Trophoblast cell (in vitro differentiated cells and primary cell): ENCODE data around the gene CFD.

ENCODE experiments used
- DNase-seq, 2 donors: peaks; one replicate each; pipeline ENCODE4 v3.0.0-alpha.2; 2016
- H2AFZ ChIP-seq: 2 replicates; pipeline ENCODE4 v1.6.1; 2013; ENCODE audit warnings: low read length, moderate library complexity, mild to moderate bottlenecking; ENCODE audit not compliant: insufficient read depth, poor library complexity
- H2AK5ac ChIP-seq: 2 replicates; pipeline ENCODE4 v1.6.1; 2013; ENCODE audit warnings: mild to moderate bottlenecking, low read length
- H2BK120ac ChIP-seq: 2 replicates; pipeline ENCODE4 v1.6.1; 2013; ENCODE audit warnings: low read length, mild to moderate bottlenecking, moderate library complexity; ENCODE audit not compliant: insufficient read depth, poor library complexity
- H2BK12ac ChIP-seq: 2 replicates; pipeline ENCODE4 v1.6.1; 2013; ENCODE audit warnings: mild to moderate bottlenecking, low read length, moderate library complexity
- H2BK5ac ChIP-seq: 2 replicates; pipeline ENCODE4 v1.6.1; 2013; ENCODE audit warnings: low read length, low read depth, moderate library complexity, mild to moderate bottlenecking; ENCODE audit not compliant: poor library complexity
- H3K14ac ChIP-seq: 2 replicates; pipeline ENCODE4 v1.6.1; 2013; ENCODE audit warnings: mild to moderate bottlenecking, low read length
- H3K18ac ChIP-seq: 2 replicates; pipeline ENCODE4 v1.6.1; 2013; ENCODE audit warnings: mild to moderate bottlenecking, low read length
- H3K23ac ChIP-seq: 2 replicates; pipeline ENCODE4 v1.6.1; 2013; ENCODE audit warnings: low read length
- H3K27ac ChIP-seq: 2 replicates; pipeline ENCODE4 v1.5.1; 2013; ENCODE audit warnings: low read depth, mild to moderate bottlenecking, inconsistent platforms, low read length, moderate library complexity
- H3K27me3 ChIP-seq: 2 replicates; pipeline ENCODE4 v1.6.1; 2013; ENCODE audit warnings: inconsistent platforms, mild to moderate bottlenecking, low read length, moderate library complexity; ENCODE audit not compliant: insufficient read depth
- H3K36me3 ChIP-seq, 2 experiments: 1 replicate in 1 of 2; 2 replicates in 1 of 2; pipeline ENCODE4 v1.6.1; 2013; ENCODE audit warnings: low read length in 2 of 2, mild to moderate bottlenecking in 2 of 2, moderate library complexity in 1 of 2; ENCODE audit not compliant: insufficient read depth in 2 of 2, control insufficient read depth in 1 of 2
- H3K4ac ChIP-seq: 2 replicates; pipeline ENCODE4 v1.6.1; 2013; ENCODE audit warnings: low read depth, mild to moderate bottlenecking, low read length, moderate library complexity
- H3K4me1 ChIP-seq, 2 experiments: 1 replicate in 1 of 2; 2 replicates in 1 of 2; pipeline ENCODE4 v1.6.1; 2013; ENCODE audit warnings: low read length in 2 of 2, mild to moderate bottlenecking in 2 of 2, moderate library complexity in 1 of 2; ENCODE audit not compliant: insufficient read depth in 2 of 2, control insufficient read depth in 1 of 2
- H3K4me2 ChIP-seq: 2 replicates; pipeline ENCODE4 v1.6.1; 2013; ENCODE audit warnings: inconsistent platforms, mild to moderate bottlenecking, low read length, moderate library complexity
- H3K4me3 ChIP-seq: 2 replicates; pipeline ENCODE4 v1.5.1; 2013; ENCODE audit warnings: mild to moderate bottlenecking, low read depth, low read length, inconsistent platforms
- H3K79me1 ChIP-seq: one replicate; pipeline ENCODE4 v1.6.1; 2013; ENCODE audit warnings: low read length
- H3K79me2 ChIP-seq: 2 replicates; pipeline ENCODE4 v1.6.1; 2013; ENCODE audit warnings: low read length, mild to moderate bottlenecking; ENCODE audit not compliant: control insufficient read depth, insufficient read depth, poor library complexity
- H3K9ac ChIP-seq: 2 replicates; pipeline ENCODE4 v1.6.1; 2013; ENCODE audit warnings: mild to moderate bottlenecking, low read length
- H3K9me3 ChIP-seq: 2 replicates; pipeline ENCODE4 v1.6.1; 2013; ENCODE audit warnings: low read depth, mild to moderate bottlenecking, control low read depth, inconsistent platforms, low read length; ENCODE audit not compliant: insufficient read depth
- H4K12ac ChIP-seq: 2 replicates; pipeline ENCODE4 v1.6.1; 2013; ENCODE audit warnings: low read depth, mild to moderate bottlenecking, low read length, moderate library complexity
- H4K8ac ChIP-seq: 2 replicates; pipeline ENCODE4 v1.6.1; 2013; ENCODE audit warnings: low read depth, mild to moderate bottlenecking, low read length, moderate library complexity
- H4K91ac ChIP-seq: one replicate; pipeline ENCODE4 v1.6.1; 2013; ENCODE audit warnings: low read depth, mild to moderate bottlenecking, low read length, moderate library complexity
- WGBS: extraction: QIAGEN DNeasy Blood & Tissue Kit; methylation state at CpG from one replicate; pipeline ENCODE4 v1.1.7; 2013; ENCODE audit warnings: missing lambda C conversion rate; ENCODE audit not compliant: insufficient read length, insufficient coverage; ENCODE audit errors: extremely low coverage; 5-methylcytosine and 5-hydroxymethylcytosine counted together

CFD gene

GRCh38 chr19:892243-892893 is 32.9 kb downstream of the CFD start:
- peak overlapping the region; percentile 57 for H3K4ac ChIP-seq
- H3K27me3 ChIP-seq: no peaks in the 10 kb centered on the region
- peak overlapping the region; percentile 6 for H2AK5ac ChIP-seq
- H3K79me2 ChIP-seq: peaks cover 4% of the 10 kb centered on the region
- H3K4me1 ChIP-seq: peaks cover 5 to 7% of the 10 kb centered on the region in 2 experiments
- H3K4me2 ChIP-seq: peak overlapping the region; percentile 70
- no peak overlapping the region for H2AFZ ChIP-seq
- peak overlapping the region; percentile 76 for H4K8ac ChIP-seq
- H3K9me3 ChIP-seq: no peaks in the 10 kb centered on the region
- peak overlapping the region; percentile 18 for H3K27ac ChIP-seq
- H2BK12ac ChIP-seq: no peak overlapping the region
- H3K23ac ChIP-seq: no peak overlapping the region
- H3K36me3 ChIP-seq: peaks cover 29 to 35% of the 10 kb centered on the region in 2 experiments
- no CpG with 5 or more reads among the region's 27 CpGs for WGBS
- peak overlapping the region; percentile 41 for H2BK5ac ChIP-seq
- H2BK120ac ChIP-seq: peak overlapping the region; percentile 84
- peak overlapping the region; percentile 41 for H3K18ac ChIP-seq
- H4K91ac ChIP-seq: peak overlapping the region; percentile 58
- H3K14ac ChIP-seq: peak overlapping the region; percentile 63
- H3K9ac ChIP-seq: peak overlapping the region; percentile 71
- peak overlapping the region; percentile 86 for H3K4me3 ChIP-seq
- H4K12ac ChIP-seq: peak overlapping the region; percentile 88
- no peak for DNase-seq
- H3K79me1 ChIP-seq: peaks cover 10% of the 10 kb centered on the region

GRCh38 chr19:892894-893689 is 33.6 kb downstream of the CFD start, which contains the start of the genes MED16 and RNU6-9:
MED16 (minus strand) TSS chr19:893187; CDS start chr19:891131, 2,056 bp downstream.
RNU6-9 (plus strand) TSS chr19:893484.
- peak within 1 kb of the TSS; percentile 100 for H2BK5ac ChIP-seq

GRCh38 chr19:896434-896833 is 37.0 kb downstream of the CFD start:
- no CpG with 5 or more reads among the region's 10 CpGs for WGBS
- no peak overlapping the region for H3K27ac ChIP-seq
- peaks cover 30 to 35% of the 10 kb centered on the region in 2 experiments for H3K36me3 ChIP-seq
- no peak overlapping the region for H4K8ac ChIP-seq
- no peak overlapping the region for H2AK5ac ChIP-seq
- no peak overlapping the region for H2AFZ ChIP-seq
- H3K23ac ChIP-seq: no peak overlapping the region
- no peak overlapping the region for H3K14ac ChIP-seq
- H3K18ac ChIP-seq: no peak overlapping the region
- peaks cover 5 to 7% of the 10 kb centered on the region in 2 experiments for H3K4me1 ChIP-seq
- peaks cover 3% of the 10 kb centered on the region for H3K9me3 ChIP-seq
- no peak overlapping the region for H3K4me3 ChIP-seq
- no peaks in the 10 kb centered on the region for H3K27me3 ChIP-seq
- no peak overlapping the region for H4K91ac ChIP-seq
- no peak overlapping the region for H3K4ac ChIP-seq
- H3K9ac ChIP-seq: no peak overlapping the region
- peaks cover 4% of the 10 kb centered on the region for H3K79me2 ChIP-seq
- DNase-seq: no peak
- H3K79me1 ChIP-seq: peaks cover 10% of the 10 kb centered on the region
- no peak overlapping the region for H3K4me2 ChIP-seq
- H4K12ac ChIP-seq: no peak overlapping the region
- no peak overlapping the region for H2BK120ac ChIP-seq
- no peak overlapping the region for H2BK12ac ChIP-seq
- H2BK5ac ChIP-seq: no peak overlapping the region

More at GRCh38 chr19:892894-893689, 33.6 kb downstream of the CFD start, which contains the start of the genes MED16 and RNU6-9:
- H3K14ac ChIP-seq: peak within 1 kb of the TSS; percentile 100
- H4K8ac ChIP-seq: peak within 1 kb of the TSS; percentile 100
- WGBS: no CpG with 5 or more reads among the region's 69 CpGs
- no peaks in the 10 kb centered on the region for H3K27me3 ChIP-seq
- H2AFZ ChIP-seq: peak within 1 kb of the TSS; percentile 100
- H2BK120ac ChIP-seq: peak within 1 kb of the TSS; percentile 100
- peaks cover 5 to 7% of the 10 kb centered on the region in 2 experiments for H3K4me1 ChIP-seq
- H4K12ac ChIP-seq: peak within 1 kb of the TSS; percentile 97
- no peaks in the 10 kb centered on the region for H3K9me3 ChIP-seq
- H3K4me2 ChIP-seq: peak within 1 kb of the TSS; percentile 70
- peak within 1 kb of the TSS; percentile 86 for H3K4me3 ChIP-seq
- H3K23ac ChIP-seq: no peak within 1 kb of the TSS
- H3K36me3 ChIP-seq: peaks cover 29 to 41% of the 10 kb centered on the region in 2 experiments
- H3K4ac ChIP-seq: peak within 1 kb of the TSS; percentile 98
- H2BK12ac ChIP-seq: peak within 1 kb of the TSS; percentile 92
- peaks cover 10% of the 10 kb centered on the region for H3K79me1 ChIP-seq
- H4K91ac ChIP-seq: peak within 1 kb of the TSS; percentile 99
- peak within 1 kb of the TSS; percentile 81 for H2AK5ac ChIP-seq
- peak within 1 kb of the TSS; percentile 100 for H3K18ac ChIP-seq
- peaks cover 4% of the 10 kb centered on the region for H3K79me2 ChIP-seq
- peak within 1 kb of the TSS; percentile 78 for H3K9ac ChIP-seq
- peak within 1 kb of the TSS; percentile 94 for H3K27ac ChIP-seq
- peak; percentile 94 to 97 for DNase-seq

- no CpG with 5 or more reads among the region's 11 CpGs for WGBS
- H2AFZ ChIP-seq: no peak overlapping the region
These were observed 37.5 kb downstream of the CFD start for GRCh38 chr19:896999-897398.

More at GRCh38 chr19:896999-897398, 37.5 kb downstream of the CFD start:
- H4K8ac ChIP-seq: no peak overlapping the region
- peaks cover 10% of the 10 kb centered on the region for H3K79me1 ChIP-seq
- no peak overlapping the region for H2BK5ac ChIP-seq
- peaks cover 4% of the 10 kb centered on the region for H3K79me2 ChIP-seq
- no peak overlapping the region for H3K4me2 ChIP-seq
- H3K4ac ChIP-seq: no peak overlapping the region
- H3K4me1 ChIP-seq: peaks cover 5 to 7% of the 10 kb centered on the region in 2 experiments
- DNase-seq: no peak
- H4K91ac ChIP-seq: no peak overlapping the region
- H4K12ac ChIP-seq: no peak overlapping the region
- no peaks in the 10 kb centered on the region for H3K27me3 ChIP-seq
- peaks cover 3% of the 10 kb centered on the region for H3K9me3 ChIP-seq
- no peak overlapping the region for H3K18ac ChIP-seq
- no peak overlapping the region for H2AK5ac ChIP-seq
- no peak overlapping the region for H3K27ac ChIP-seq
- H3K9ac ChIP-seq: no peak overlapping the region
- H3K23ac ChIP-seq: no peak overlapping the region
- H2BK120ac ChIP-seq: no peak overlapping the region
- H2BK12ac ChIP-seq: no peak overlapping the region
- H3K36me3 ChIP-seq: peaks cover 34 to 39% of the 10 kb centered on the region in 2 experiments
- H3K14ac ChIP-seq: no peak overlapping the region
- no peak overlapping the region for H3K4me3 ChIP-seq
